GM06990 (cell line): ENCODE measurements around the gene MICAL3.

ENCODE experiments used
- DNase-seq: peaks from one replicate; pipeline ENCODE4 v3.0.0-alpha.2; 2011; ENCODE audit not compliant: insufficient read length; ENCODE audit errors: extremely low read depth
- H3K27me3 ChIP-seq: replicated peaks from 2 replicates; pipeline ENCODE4 v1.6.0; 2011; ENCODE audit warnings: low read length; ENCODE audit not compliant: control insufficient read depth, insufficient read depth
- H3K36me3 ChIP-seq: 2 replicates; pipeline ENCODE4 v1.5.1; 2011; ENCODE audit warnings: low read length; ENCODE audit not compliant: control insufficient read depth, insufficient read depth
- H3K4me3 ChIP-seq: replicated peaks from 2 replicates; pipeline ENCODE4 v1.5.1; 2011; ENCODE audit warnings: low read depth, mild to moderate bottlenecking, control low read depth, low read length
- TF ChIP-seq, protein P1 (sequence below): IDR thresholded peaks from 2 replicates; pipeline ENCODE4 v1.5.1; 2011; ENCODE audit warnings: low read length, control low read depth, mild to moderate bottlenecking, inconsistent platforms; ENCODE audit not compliant: insufficient read depth, poor library complexity, severe bottlenecking

The MICAL3 gene

DNA sequence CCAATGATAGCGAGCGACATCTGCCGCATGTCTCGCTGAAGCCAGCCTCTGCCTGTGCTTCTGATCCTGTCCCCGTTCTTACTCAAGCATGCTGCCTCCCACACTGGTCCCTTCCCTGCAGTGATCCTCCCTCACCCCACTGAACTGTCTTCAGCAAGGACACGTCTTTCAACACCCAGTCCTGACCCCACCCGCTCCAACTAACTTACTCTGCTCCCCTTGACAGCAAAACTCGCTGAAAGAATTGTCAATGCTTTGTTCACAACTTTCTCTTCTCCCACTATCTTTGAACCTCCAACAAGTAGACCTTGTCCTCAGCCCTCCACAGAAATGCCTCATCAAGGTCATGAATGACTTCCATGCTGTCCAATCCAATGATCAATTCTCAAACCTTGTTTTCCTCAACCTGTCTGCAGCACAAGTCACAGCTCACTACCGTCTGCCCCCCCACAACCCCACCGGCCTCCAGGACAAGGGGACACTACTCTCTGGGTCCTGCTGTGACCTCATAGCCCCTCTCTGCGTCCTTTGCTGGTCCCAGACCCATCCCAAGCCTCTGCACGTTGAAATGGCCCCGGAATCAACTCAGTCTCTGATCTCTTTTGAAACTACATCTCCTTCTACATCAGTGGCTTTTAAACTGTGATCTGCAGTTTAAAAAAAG lies 108.0 kb downstream of the MICAL3 start:
- Histone ChIP-seq H3K27me3 (no peaks in the 10 kb centered on the region), H3K4me3 (no peak overlapping the region), H3K36me3 (no peaks in the 10 kb centered on the region)
- no peak for DNase-seq
- TF ChIP-seq, protein P1, sequence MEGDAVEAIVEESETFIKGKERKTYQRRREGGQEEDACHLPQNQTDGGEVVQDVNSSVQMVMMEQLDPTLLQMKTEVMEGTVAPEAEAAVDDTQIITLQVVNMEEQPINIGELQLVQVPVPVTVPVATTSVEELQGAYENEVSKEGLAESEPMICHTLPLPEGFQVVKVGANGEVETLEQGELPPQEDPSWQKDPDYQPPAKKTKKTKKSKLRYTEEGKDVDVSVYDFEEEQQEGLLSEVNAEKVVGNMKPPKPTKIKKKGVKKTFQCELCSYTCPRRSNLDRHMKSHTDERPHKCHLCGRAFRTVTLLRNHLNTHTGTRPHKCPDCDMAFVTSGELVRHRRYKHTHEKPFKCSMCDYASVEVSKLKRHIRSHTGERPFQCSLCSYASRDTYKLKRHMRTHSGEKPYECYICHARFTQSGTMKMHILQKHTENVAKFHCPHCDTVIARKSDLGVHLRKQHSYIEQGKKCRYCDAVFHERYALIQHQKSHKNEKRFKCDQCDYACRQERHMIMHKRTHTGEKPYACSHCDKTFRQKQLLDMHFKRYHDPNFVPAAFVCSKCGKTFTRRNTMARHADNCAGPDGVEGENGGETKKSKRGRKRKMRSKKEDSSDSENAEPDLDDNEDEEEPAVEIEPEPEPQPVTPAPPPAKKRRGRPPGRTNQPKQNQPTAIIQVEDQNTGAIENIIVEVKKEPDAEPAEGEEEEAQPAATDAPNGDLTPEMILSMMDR, result no peak

DNA sequence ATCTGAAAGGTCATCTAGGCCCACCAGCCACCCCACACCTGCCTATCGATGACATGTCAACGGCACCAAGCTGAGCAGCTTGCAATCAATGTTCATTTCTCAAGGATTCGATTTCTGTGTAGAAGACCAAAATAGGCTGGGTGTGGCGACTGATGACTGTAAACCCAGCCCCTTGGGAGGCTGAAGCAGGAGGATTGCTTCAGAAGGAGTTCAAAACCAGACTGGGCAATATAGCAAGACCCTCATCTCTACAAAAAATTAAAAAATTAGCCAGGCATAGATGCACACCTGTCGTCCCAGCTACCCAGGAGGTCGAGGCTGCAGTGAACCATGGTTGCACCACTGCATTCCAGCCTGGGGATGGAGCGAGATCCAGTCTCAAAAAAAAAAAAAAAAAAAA lies 108.7 kb downstream of the MICAL3 start:
- Histone ChIP-seq H3K27me3 (no peaks in the 10 kb centered on the region), H3K36me3 (no peaks in the 10 kb centered on the region), H3K4me3 (no peak overlapping the region)
- no peak for DNase-seq
- TF ChIP-seq, protein P1, result no peak

DNA sequence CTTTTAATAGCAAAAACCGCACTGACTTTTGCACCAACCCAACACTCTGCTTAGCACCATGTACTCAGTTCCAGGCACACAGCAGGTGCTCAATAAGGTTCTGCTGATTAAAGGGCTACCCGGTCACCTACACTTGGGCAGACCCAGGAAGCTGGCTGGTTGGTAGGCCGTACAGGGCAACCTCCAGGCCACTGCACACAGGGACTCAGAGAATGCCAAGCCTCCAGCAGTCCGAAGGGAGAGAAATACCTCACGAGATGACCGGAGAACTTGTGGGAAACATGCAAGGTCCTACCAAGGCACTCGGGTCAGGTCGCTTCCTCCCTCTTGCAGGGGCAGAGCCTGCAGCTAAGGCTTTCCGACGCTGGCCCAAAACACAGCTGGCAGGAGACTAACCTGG lies 109.2 kb downstream of the MICAL3 start:
- Histone ChIP-seq H3K36me3 (no peaks in the 10 kb centered on the region), H3K27me3 (no peaks in the 10 kb centered on the region), H3K4me3 (no peak overlapping the region)
- DNase-seq, result no peak
- TF ChIP-seq, protein P1, result no peak

DNA sequence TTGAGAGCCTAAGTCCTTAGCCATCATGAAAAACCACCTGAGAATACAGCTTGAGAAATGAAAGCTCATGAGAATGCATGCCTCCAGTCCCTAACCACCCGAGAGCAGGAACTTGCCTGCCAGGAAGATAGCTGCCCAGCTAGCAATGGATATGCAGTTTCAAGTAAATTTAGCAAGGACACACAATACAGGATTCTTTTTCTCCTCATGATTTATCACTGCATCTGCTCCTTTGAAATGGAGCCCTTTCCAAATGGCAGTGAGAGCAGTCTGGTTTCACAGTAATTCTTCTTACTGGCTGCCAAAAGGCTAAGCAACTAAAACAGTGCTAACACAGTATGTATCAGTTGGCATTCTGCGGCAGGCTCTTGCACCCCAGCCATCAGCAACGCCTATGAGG lies 109.9 kb downstream of the MICAL3 start:
- TF ChIP-seq, protein P1, result no peak
- no peaks in the 10 kb centered on the region for H3K36me3 ChIP-seq
- no peak overlapping the region for H3K4me3 ChIP-seq
- H3K27me3 ChIP-seq, result no peaks in the 10 kb centered on the region
- DNase-seq, result no peak

DNA sequence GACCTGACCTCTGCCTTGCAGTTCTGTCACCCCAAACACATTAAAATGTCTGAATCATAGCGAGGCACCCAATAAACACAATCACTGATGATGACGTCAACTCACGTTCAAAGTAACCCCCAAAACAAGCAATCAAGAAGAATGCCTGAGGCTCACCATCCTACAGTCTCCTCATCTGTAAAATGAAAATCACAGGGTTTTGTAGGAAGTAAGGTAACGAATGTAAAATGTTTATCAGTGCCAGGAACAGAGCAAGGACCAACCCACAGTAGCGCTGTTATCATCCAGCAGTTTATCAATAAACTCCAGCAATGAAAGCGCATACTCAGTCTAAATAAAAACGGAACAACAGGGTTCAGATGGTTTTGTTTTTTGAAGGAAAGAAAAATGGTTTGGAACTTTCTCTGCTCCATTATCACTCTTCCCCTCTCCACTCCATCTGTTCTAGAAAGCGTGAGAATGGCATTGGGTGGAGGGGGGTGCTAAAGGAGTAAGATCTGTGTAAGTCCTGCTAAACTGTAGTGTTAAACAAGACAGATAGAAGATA lies 110.5 kb downstream of the MICAL3 start:
- no peaks in the 10 kb centered on the region for H3K36me3 ChIP-seq
- no peak for DNase-seq
- no peaks in the 10 kb centered on the region for H3K27me3 ChIP-seq
- TF ChIP-seq, protein P1, result no peak
- H3K4me3 ChIP-seq, result no peak overlapping the region
